Measurements from ENCODE around the gene BDH1. TPM values are rescaled to one million over a fixed set of nuclear protein-coding genes. Genes with fewer than 3 reads are reported as not detected.

The BDH1 gene
- total RNA-seq, 1 experiment from 2014 or later = 57.6 TPM

DNA sequence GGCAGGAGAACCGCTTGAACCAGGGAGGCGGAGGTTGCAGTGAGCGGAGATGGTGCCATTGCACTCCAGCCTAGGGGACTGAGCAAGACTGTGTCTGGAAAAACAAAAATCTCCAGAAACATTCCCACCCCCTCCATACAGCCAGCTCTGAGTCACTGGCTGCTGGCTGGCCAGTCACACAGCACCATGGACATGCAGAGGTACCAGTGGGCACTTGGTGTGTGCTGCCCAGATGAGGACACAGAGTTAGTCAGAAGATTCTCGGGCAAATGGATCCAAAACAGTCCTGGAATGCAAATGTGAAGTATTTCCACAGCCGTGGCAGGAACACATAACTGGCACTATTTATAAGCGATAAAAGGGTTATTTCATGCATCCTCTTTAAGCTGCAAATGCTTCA is 44.6 kb downstream of the BDH1 start:
- H3K27ac ChIP-seq (ENCODE audit: low read depth, low read length, poor library complexity, severe bottlenecking) = no peak overlapping the region
- H3K27me3 ChIP-seq (replicated peaks; ENCODE audit: insufficient read depth, low read depth, low read length, poor library complexity) = no peaks in the 10 kb centered on the region
- H3K36me3 ChIP-seq (ENCODE audit: insufficient read depth, low read length, poor library complexity, severe bottlenecking) = peaks cover 14% of the 10 kb centered on the region
- no peak for TF ChIP-seq EZH2 (IDR thresholded peaks at IDR 0.05; ENCODE audit: borderline replicate concordance, low read depth, low read length, poor library complexity, severe bottlenecking)
- TF ChIP-seq, protein P1, sequence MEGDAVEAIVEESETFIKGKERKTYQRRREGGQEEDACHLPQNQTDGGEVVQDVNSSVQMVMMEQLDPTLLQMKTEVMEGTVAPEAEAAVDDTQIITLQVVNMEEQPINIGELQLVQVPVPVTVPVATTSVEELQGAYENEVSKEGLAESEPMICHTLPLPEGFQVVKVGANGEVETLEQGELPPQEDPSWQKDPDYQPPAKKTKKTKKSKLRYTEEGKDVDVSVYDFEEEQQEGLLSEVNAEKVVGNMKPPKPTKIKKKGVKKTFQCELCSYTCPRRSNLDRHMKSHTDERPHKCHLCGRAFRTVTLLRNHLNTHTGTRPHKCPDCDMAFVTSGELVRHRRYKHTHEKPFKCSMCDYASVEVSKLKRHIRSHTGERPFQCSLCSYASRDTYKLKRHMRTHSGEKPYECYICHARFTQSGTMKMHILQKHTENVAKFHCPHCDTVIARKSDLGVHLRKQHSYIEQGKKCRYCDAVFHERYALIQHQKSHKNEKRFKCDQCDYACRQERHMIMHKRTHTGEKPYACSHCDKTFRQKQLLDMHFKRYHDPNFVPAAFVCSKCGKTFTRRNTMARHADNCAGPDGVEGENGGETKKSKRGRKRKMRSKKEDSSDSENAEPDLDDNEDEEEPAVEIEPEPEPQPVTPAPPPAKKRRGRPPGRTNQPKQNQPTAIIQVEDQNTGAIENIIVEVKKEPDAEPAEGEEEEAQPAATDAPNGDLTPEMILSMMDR (conservative IDR thresholded peaks at IDR 0.05; ENCODE audit: low read depth, low read length) = no peak
- H3K4me3 ChIP-seq (ENCODE audit: low read depth, low read length, poor library complexity, severe bottlenecking) = no peak overlapping the region
- H3K9me3 ChIP-seq (ENCODE audit: low read depth, low read length, poor library complexity, severe bottlenecking) = no peaks in the 10 kb centered on the region
- CTCF ChIA-PET = no interaction called here
- intact Hi-C loops (cut with micrococcal nuclease; ENCODE audit: unreplicated experiment) = loop anchor here (2.0 to 10.0 kb wide), 2 partner anchors 254 to 506 kb away; no protein-coding TSS in a partner anchor
- H3K4me1 ChIP-seq (ENCODE audit: insufficient read depth, low read length, poor library complexity, severe bottlenecking) = peaks cover 28% of the 10 kb centered on the region
- POLR2A ChIA-PET (ENCODE audit: low non-redundant PET) = no interaction called here
- DNase-seq (ENCODE audit: low spot score) = no peak
- BruUV-seq (replicated peaks) = no TSS peak

DNA sequence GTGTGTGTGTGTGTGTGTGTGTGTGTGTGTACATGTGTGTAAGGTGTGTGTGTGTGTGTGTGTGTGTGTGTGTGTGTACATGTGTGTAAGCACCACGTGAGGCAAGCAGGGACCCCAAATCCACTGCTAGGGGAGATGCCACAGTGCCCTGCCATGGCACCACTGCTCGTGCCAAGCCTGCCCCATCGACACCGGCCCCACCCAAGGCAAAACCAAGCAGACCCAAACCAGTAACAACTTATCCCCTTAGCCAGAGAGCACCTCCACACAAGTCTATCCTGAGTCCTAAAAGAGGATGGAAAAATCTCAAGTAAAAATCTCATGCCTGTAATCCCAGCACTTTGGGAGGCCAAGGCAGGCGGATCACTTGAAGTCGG is 45.1 kb downstream of the BDH1 start:
- ChIA-PET CTCF (no interaction called here), POLR2A (ENCODE audit: low non-redundant PET) (no interaction called here)
- TF ChIP-seq, protein P1 (conservative IDR thresholded peaks at IDR 0.05; ENCODE audit: low read depth, low read length) = no peak
- no peak for TF ChIP-seq EZH2 (IDR thresholded peaks at IDR 0.05; ENCODE audit: borderline replicate concordance, low read depth, low read length, poor library complexity, severe bottlenecking)
- H3K36me3 ChIP-seq (ENCODE audit: insufficient read depth, low read length, poor library complexity, severe bottlenecking) = peaks cover 14% of the 10 kb centered on the region
- H3K27me3 ChIP-seq (replicated peaks; ENCODE audit: insufficient read depth, low read depth, low read length, poor library complexity) = no peaks in the 10 kb centered on the region
- peaks cover 24% of the 10 kb centered on the region for H3K4me1 ChIP-seq (ENCODE audit: insufficient read depth, low read length, poor library complexity, severe bottlenecking)
- no peaks in the 10 kb centered on the region for H3K9me3 ChIP-seq (ENCODE audit: low read depth, low read length, poor library complexity, severe bottlenecking)
- DNase-seq (ENCODE audit: low spot score) = no peak
- no peak overlapping the region for H3K27ac ChIP-seq (ENCODE audit: low read depth, low read length, poor library complexity, severe bottlenecking)
- H3K4me3 ChIP-seq (ENCODE audit: low read depth, low read length, poor library complexity, severe bottlenecking) = no peak overlapping the region
- no TSS peak for BruUV-seq (replicated peaks)
- intact Hi-C loops (cut with micrococcal nuclease; ENCODE audit: unreplicated experiment) = loop anchor here (2.0 to 10.0 kb wide), 2 partner anchors 254 to 506 kb away; no protein-coding TSS in a partner anchor

DNA sequence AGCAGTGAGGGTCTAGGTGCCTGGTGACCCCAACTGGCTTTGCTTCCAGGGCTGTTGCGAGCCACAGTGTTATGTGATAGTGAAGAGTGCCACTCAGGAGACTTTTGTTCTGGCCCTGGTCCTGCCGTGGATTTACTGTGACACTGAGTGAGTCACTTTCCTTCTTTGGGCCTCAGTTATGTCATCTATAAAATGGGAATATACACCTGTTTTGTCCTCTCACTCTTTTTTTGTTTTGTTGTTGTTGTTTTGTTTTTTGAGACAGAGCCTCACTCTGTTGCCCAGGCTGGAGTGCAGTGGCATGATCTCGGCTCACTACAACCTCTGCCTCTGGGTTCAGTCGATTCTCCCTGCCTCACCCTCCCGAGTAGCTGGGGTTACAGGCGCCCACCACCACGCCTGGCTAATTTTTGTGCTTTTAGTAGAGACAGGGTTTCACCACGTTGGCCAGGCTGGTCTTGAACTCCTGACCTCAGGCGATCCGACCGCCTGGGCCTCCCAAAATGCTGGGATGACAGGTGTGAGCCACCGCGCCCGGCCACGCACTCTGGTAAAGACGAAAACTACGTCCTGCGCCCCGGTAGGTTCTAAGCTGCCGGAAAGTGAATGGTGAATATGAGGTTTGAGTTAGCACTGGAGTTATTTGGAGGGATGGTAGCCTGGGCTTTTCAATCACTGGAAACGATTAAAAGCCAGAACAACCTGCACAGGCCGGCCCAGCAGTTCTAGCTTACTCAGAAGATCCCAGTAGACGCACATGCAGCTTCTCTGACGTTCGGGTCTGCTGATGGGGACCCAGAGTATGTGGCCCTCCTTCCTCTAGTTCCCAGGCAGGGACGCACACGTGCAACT is 46.6 kb downstream of the BDH1 start:
- TF ChIP-seq, protein P1 (conservative IDR thresholded peaks at IDR 0.05; ENCODE audit: low read depth, low read length) = no peak
- TF ChIP-seq EZH2 (IDR thresholded peaks at IDR 0.05; ENCODE audit: borderline replicate concordance, low read depth, low read length, poor library complexity, severe bottlenecking) = no peak
- H3K4me3 ChIP-seq (ENCODE audit: low read depth, low read length, poor library complexity, severe bottlenecking) = no peak overlapping the region

More for the DNA sequence above, 46.6 kb downstream of the BDH1 start:
- H3K36me3 ChIP-seq (ENCODE audit: insufficient read depth, low read length, poor library complexity, severe bottlenecking) = peaks cover 14% of the 10 kb centered on the region
- intact Hi-C loops (cut with micrococcal nuclease; ENCODE audit: unreplicated experiment) = loop anchor here (10.0 kb wide), 1 partner anchor 534 kb away; no protein-coding TSS in a partner anchor
- ChIA-PET POLR2A (ENCODE audit: low non-redundant PET) (no interaction called here), CTCF (no interaction called here)
- no peak overlapping the region for H3K27ac ChIP-seq (ENCODE audit: low read depth, low read length, poor library complexity, severe bottlenecking)
- no peaks in the 10 kb centered on the region for H3K9me3 ChIP-seq (ENCODE audit: low read depth, low read length, poor library complexity, severe bottlenecking)
- no TSS peak for BruUV-seq (replicated peaks)
- H3K27me3 ChIP-seq (replicated peaks; ENCODE audit: insufficient read depth, low read depth, low read length, poor library complexity) = no peaks in the 10 kb centered on the region
- DNase-seq (ENCODE audit: low spot score) = no peak
- H3K4me1 ChIP-seq (ENCODE audit: insufficient read depth, low read length, poor library complexity, severe bottlenecking) = peaks cover 13% of the 10 kb centered on the region

Data from A673 (cell line).